Left kidney (tissue), 2 donors: ENCODE data around the gene SLAMF7. TPM values are rescaled to one million over a fixed set of nuclear protein-coding genes. Genes with fewer than 3 reads are reported as not detected.

Experiments used
- DNase-seq: peaks from one replicate; pipeline ENCODE4 v3.0.0-alpha.2; 2013
- polyA plus RNA-seq: library from polyadenylated mRNA; unstranded; fragments of 120-200 nt; gene quantifications from one replicate; pipeline ENCODE4 v1.2.1, GENCODE V29; 2013; ENCODE audit not compliant: insufficient read length

The SLAMF7 gene
- polyA plus RNA-seq, 1 donor, result 0.53 TPM

- DNase-seq, result no peak
Observed at GRCh38 chr1:160800645-160801408, 61.8 kb downstream of the SLAMF7 start.

- DNase-seq, result no peak
Observed at GRCh38 chr1:160801836-160802580, 63.0 kb downstream of the SLAMF7 start.

Other genes starting within 250 kb of the SLAMF7 start
- gene SLAMF6, start 216.0 kb upstream of the SLAMF7 start, polyA plus RNA-seq, result 0.13 TPM
- gene CD84, start 159.8 kb upstream of the SLAMF7 start, polyA plus RNA-seq, result 1.1 TPM
- not detected for gene SLAMF1, start 92.2 kb upstream of the SLAMF7 start, polyA plus RNA-seq
- 0.80 TPM for gene CD48, start 27.4 kb upstream of the SLAMF7 start, polyA plus RNA-seq
- 0.32 TPM for gene LY9, start 56.9 kb downstream of the SLAMF7 start, polyA plus RNA-seq
- gene CD244, start 123.6 kb downstream of the SLAMF7 start, polyA plus RNA-seq, result 0.15 TPM
- 1.6 TPM for gene ITLN1, start 145.9 kb downstream of the SLAMF7 start, polyA plus RNA-seq
- not detected for gene ITLN2, start 215.6 kb downstream of the SLAMF7 start, polyA plus RNA-seq